ENCODE measurements around the gene SLC10A7.
A peak's percentile ranks its signal among the peaks of the same experiment; 100 is the strongest.

SLC10A7 gene, protein sequence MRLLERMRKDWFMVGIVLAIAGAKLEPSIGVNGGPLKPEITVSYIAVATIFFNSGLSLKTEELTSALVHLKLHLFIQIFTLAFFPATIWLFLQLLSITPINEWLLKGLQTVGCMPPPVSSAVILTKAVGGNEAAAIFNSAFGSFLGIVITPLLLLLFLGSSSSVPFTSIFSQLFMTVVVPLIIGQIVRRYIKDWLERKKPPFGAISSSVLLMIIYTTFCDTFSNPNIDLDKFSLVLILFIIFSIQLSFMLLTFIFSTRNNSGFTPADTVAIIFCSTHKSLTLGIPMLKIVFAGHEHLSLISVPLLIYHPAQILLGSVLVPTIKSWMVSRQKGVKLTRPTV

GRCh38 chr4:146521541-146522097 lies at the start of gene SLC10A7:
Gene SLC10A7, minus strand, starts transcription at chr4:146521940. Its CDS starts 223 bp downstream, at chr4:146521717.
- FAIRE-seq: no peak

DNA sequence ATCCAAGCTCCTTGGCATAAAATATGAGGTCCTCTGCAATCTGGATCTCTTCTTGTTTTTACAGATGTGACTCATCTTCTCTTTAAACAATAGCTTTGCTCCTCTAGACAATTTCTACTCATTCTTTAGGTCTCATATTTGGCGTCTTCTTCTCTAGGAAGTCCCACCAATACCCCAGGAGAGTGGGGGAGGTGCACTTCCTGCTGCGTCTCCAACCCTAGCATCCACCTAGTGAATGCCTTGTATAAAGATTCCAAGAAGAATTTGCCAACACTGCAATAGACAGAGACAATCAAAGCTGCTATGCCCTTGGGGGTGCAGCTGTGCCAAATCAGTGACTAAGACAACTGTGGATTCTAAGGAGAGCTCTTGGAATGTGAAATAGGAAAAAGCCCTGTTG lies 45.7 kb upstream of the SLC10A7 start:
- FAIRE-seq (no peak), DNase-seq (ENCODE audit: insufficient read length, low spot score) (no peak)

More at GRCh38 chr4:146521541-146522097, at the start of gene SLC10A7:
- DNase-seq (ENCODE audit: insufficient read length, low spot score): peak; percentile 48

GRCh38 chr4:146564492-146564891 lies 42.8 kb upstream of the SLC10A7 start:
- DNase-seq (ENCODE audit: insufficient read length, low spot score) (no peak), FAIRE-seq (no peak)

DNA sequence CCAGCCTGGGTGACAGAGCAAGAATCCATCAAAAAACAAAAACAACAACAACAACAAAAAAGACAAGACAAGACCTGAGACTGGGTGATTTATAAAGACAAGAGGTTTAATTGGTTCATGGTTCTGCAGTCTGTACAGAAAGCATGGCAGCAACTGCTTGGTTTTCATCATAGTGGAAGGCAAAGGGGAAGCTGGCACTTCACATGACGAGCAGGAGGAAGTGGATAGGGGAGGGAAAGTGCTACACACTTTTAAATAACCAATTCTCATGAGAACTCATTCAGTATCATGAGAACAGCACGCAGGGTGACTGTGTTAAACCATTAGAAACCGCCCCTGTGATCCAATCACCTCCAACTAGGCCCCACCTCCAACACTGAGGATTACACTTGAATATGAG lies 28.4 kb upstream of the SLC10A7 start:
- no peak for DNase-seq (ENCODE audit: insufficient read length, low spot score)
- FAIRE-seq: no peak

- DNase-seq (ENCODE audit: insufficient read length, low spot score) (no peak), FAIRE-seq (no peak)
These were observed 26.7 kb upstream of the SLC10A7 start for GRCh38 chr4:146548443-146548842.

- DNase-seq (ENCODE audit: insufficient read length, low spot score): no peak
- no peak for FAIRE-seq
These were observed 23.4 kb upstream of the SLC10A7 start for GRCh38 chr4:146545102-146545501.

DNA sequence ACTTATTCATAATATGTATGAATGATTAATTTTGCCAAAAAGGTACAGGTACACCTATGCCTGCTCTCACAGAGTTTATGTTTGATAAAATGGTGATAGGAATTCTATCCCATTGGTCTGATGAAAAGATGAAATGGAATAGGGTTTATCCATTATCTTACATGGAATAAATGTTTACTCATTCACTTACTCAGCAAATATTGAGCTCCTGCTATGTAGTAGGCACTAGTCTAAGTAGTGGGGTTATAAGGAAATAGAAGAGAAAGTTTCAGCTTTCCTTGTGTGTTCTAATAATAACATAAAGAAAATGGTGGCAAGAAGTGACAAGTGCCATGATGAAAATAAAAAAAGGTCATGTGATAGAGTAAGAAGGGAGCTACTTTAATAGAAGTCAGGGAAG lies 12.4 kb upstream of the SLC10A7 start:
- FAIRE-seq: no peak

DNA sequence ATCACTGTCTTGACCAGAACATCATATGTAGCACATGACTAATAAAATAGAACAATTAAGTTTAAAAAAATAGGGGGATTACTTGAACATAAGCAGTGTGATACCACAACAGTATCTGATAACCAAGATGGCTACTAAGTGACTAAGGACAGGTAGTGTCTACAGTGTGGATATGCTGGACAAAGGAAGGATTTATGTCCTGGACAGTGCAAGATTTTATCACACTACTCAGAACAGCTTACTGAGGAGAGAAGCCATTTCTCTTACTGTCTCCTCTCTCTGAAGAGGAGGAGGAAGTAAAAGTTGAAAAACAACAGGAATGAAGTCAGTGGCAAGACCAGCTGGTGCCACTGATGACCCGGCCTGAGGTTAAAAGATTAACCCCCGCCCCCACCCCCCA lies 4.0 kb upstream of the SLC10A7 start:
- FAIRE-seq (no peak), DNase-seq (ENCODE audit: insufficient read length, low spot score) (no peak)

More for the DNA sequence above, 12.4 kb upstream of the SLC10A7 start:
- DNase-seq (ENCODE audit: insufficient read length, low spot score): no peak

GRCh38 chr4:146524663-146525062 lies 2.9 kb upstream of the SLC10A7 start:
- DNase-seq (ENCODE audit: insufficient read length, low spot score): no peak

GRCh38 chr4:146522869-146523205 lies 1.1 kb upstream of the SLC10A7 start:
- DNase-seq (ENCODE audit: insufficient read length, low spot score) (no peak), FAIRE-seq (peak; percentile 89)

More at GRCh38 chr4:146524663-146525062, 2.9 kb upstream of the SLC10A7 start:
- no peak for FAIRE-seq

GRCh38 chr4:146522098-146522868 lies 543 bp upstream of the SLC10A7 start:
- DNase-seq (ENCODE audit: insufficient read length, low spot score) (peak; percentile 72), FAIRE-seq (no peak)

GRCh38 chr4:146520896-146521540 lies 722 bp downstream of the SLC10A7 start:
- no peak for DNase-seq (ENCODE audit: insufficient read length, low spot score)
- FAIRE-seq: peak; percentile 97

GRCh38 chr4:146514651-146515357 lies 6.9 kb downstream of the SLC10A7 start:
- FAIRE-seq: peak; percentile 69
- no peak for DNase-seq (ENCODE audit: insufficient read length, low spot score)

DNA sequence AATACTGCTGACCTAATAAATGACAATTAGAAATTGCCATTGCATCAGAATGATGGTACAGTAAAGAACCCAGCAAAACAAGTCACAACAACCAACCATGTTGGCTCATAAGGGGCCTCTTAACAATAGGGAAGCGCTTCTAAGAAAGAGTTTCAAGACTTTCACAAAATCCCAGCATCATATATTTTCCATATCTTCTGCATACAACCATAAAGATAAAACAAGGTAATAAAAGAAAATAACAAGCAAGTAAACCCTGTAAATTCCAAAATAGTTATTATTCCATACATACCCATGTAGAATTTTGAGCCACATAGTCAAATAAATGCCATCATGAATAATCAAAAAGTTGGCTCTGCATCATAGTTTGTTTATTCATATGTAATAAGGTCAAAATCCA lies 8.2 kb downstream of the SLC10A7 start:
- FAIRE-seq (no peak), DNase-seq (ENCODE audit: insufficient read length, low spot score) (no peak)

- FAIRE-seq (peak; percentile 49), DNase-seq (ENCODE audit: insufficient read length, low spot score) (no peak)
These were observed 10.4 kb downstream of the SLC10A7 start for GRCh38 chr4:146511381-146511780.

DNA sequence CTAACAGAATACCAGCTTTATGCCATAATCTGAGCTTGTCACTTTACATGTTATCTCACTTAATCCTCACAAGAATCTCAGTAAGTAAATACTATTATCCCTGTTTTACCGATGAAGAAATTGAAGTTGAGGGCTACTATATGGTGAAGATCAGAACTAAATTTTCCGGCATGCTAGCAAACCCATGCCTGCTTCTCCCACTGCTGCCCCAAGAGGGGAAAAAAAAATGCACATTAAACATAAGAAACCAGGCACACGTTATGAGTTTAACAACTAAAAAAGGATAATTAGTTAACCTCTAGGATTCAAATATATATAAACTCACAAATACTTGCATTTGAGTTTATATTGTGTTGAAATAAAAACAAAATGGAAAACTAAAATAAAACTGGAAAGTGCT lies 10.8 kb downstream of the SLC10A7 start:
- DNase-seq (ENCODE audit: insufficient read length, low spot score) (no peak), FAIRE-seq (peak; percentile 47)

- peak; percentile 67 for FAIRE-seq
- no peak for DNase-seq (ENCODE audit: insufficient read length, low spot score)
These were observed 13.4 kb downstream of the SLC10A7 start for GRCh38 chr4:146508229-146508939.

- DNase-seq (ENCODE audit: insufficient read length, low spot score): no peak
- no peak for FAIRE-seq
These were observed 14.1 kb downstream of the SLC10A7 start for GRCh38 chr4:146507632-146508031.

- DNase-seq (ENCODE audit: insufficient read length, low spot score): no peak
- no peak for FAIRE-seq
These were observed 15.5 kb downstream of the SLC10A7 start for GRCh38 chr4:146506272-146506671.

GRCh38 chr4:146500216-146500615 lies 21.5 kb downstream of the SLC10A7 start:
- DNase-seq (ENCODE audit: insufficient read length, low spot score) (no peak), FAIRE-seq (no peak)

Data from GM19239 (cell line).